DMS53 treated with DMSO at 0.1 percent for 48 hours (cell line): ENCODE measurements around the gene SLTM.
"Not testable (repeated sequence)": the region's sequence is repeated elsewhere in the genome, so short reads cannot be mapped to it uniquely, and the experiment has no call there.

ENCODE experiments used
- DNase-seq: peaks from one replicate; lab custom pipeline; 2025; ENCODE audit not compliant: unreplicated experiment; lab: John Stamatoyannopoulos, UW

SLTM gene

GRCh38 chr15:58929891-58930416 is 3.5 kb downstream of the SLTM start:
- no peak for DNase-seq

GRCh38 chr15:58926823-58927222 is 6.7 kb downstream of the SLTM start:
- DNase-seq: no peak

DNA sequence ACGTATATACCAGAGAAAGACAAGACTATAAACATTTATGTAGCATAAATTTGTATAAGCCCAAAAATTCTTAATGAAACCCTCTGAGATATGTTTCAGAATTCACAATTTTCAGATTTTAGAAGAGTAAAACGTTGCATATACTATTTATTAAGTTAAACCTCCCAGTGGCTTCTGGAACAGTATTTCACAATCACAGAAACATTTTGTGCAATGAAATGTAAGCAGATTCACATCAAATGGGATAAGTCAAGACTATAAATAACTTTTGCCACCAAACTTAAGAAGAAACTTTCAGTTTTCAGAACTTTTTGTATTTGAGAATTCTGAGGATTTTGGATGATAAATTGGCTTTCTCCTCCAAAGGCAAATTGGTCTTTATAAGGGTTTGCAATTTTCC is 9.2 kb downstream of the SLTM start:
- DNase-seq: no peak

- DNase-seq: no peak
Observed at GRCh38 chr15:58923696-58924300, 9.7 kb downstream of the SLTM start.

DNA sequence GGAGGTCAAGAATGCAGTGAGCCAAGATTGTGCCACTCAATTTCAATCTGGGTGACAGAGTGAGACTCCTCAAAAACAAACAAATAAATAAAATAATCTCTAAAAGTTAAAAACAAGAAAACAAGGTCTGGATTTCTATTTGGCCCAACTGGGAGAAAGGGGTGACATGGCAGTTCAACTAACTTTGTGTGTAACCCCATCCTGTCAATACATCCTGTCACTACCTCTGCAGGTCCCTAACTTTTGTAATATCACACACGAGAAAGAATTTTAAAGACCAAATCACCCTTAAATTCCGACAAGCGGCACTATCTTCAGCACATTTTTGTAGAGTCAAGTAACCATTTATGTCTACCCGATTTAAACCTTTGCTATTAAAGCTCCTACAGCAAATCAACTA is 10.2 kb downstream of the SLTM start:
- no peak for DNase-seq

DNA sequence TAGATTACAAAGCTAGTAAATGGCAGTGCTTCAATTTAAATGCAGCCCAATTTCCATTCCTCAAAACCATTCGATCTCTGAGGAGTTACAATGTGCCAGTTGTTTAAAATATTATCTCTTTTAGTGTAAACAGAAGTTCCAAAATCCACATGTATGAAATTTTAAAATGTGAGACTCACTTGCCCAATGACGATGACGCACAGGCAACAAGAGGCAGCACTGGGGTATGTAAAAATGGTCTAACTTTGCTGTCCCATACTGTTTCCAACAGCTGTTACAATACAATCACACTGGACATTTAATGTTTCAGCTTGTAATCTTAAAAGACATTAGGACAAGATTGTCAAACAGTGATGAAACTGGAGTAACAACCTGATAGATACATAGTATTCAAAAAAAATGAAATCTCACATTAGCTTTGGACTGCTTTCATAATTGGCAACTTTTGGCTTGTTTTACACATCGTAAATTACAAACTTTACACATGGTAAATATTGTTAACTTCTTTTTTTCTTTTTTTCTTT is 12.2 kb downstream of the SLTM start:
- no peak for DNase-seq

GRCh38 chr15:58920447-58920846 is 13.0 kb downstream of the SLTM start:
- DNase-seq: not testable (repeated sequence)

GRCh38 chr15:58919232-58919631 is 14.2 kb downstream of the SLTM start:
- DNase-seq: no peak

GRCh38 chr15:58918239-58918638 is 15.2 kb downstream of the SLTM start:
- no peak for DNase-seq

DNA sequence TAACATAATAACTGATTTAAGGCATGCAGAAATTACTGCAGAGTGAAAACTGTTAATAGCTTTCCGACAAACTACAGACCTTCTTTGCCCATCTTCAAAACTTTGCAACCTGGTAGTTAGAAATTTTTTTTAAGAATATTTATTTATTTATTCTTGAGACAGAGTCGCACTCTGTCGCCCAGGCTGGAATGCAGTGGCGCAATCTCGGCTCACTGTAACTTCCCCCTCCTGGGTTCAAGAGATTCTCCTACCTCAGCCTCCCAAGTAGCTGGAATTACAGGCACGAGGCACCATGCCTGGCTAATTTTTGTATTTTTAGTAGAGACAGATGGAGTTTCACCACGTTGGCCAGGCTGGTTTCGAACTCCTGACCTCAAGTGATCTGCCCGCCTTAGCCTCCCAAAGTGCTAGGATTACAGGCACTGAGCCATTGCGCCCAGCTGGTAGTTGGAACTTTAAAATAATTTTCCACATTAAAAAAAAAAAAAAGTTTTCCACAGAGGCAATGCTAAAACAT is 15.8 kb downstream of the SLTM start:
- DNase-seq: not testable (repeated sequence)

GRCh38 chr15:58916962-58917361 is 16.5 kb downstream of the SLTM start:
- DNase-seq: no peak

DNA sequence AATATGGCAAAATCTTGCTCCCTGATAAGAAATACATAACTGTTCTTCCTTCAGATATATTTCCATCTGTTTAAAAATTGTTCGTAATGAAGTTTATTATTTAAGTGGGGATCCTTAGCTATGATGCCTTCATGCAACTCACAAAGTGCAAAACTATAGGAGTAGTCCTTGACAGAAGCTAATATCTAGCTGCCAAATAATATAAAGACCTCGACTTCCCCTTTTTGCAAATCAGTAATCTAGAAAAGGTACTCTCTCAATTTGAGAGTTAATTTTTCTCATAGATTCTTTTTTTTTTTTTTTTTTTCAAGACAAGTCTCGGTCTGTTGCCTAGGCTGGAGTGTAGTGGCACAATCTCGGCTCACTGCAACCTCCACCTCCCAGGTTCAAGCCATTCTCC is 23.0 kb downstream of the SLTM start:
- no peak for DNase-seq

DNA sequence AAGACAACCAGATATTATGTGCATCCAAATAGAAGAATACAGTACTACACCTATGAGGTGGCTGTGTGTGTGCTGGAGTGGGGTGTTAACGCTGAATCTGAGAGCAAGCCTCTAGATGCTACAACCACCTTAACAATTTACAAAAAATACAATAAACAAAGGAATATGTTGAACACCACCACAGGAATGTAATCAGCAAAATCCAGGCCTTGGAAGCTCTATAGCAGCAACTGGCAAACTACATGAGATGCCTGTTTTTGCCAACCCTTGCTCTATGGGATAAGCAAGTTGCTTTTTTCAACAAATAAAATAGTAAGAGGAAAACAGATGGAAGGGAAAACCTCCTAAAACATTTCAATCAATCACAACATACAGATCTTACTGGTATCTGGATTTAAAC is 23.9 kb downstream of the SLTM start:
- DNase-seq: no peak

GRCh38 chr15:58908550-58909309 is 24.7 kb downstream of the SLTM start:
- no peak for DNase-seq

- no peak for DNase-seq
Observed at GRCh38 chr15:58900631-58901030, 32.8 kb downstream of the SLTM start.

- no peak for DNase-seq
Observed at GRCh38 chr15:58898150-58898680, 35.3 kb downstream of the SLTM start.

DNA sequence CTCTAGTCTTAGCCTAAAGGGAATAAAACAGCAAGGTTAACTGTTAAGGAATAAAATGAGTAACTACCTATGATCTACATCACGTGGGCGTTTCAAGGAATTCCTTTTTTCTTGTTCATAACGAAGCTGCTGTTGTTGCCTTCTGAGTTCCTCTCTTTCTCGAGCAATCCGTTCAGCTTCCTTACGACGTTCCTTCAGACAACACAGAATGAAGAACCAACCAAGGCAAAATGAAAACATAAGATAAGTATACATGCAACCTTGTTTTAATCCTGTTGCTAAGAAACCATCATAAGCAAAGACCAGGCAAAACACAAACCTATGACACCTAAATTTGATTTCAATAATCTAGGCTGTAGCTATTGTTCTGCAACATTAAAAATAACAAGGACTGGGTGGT is 44.1 kb downstream of the SLTM start:
- DNase-seq: no peak

DNA sequence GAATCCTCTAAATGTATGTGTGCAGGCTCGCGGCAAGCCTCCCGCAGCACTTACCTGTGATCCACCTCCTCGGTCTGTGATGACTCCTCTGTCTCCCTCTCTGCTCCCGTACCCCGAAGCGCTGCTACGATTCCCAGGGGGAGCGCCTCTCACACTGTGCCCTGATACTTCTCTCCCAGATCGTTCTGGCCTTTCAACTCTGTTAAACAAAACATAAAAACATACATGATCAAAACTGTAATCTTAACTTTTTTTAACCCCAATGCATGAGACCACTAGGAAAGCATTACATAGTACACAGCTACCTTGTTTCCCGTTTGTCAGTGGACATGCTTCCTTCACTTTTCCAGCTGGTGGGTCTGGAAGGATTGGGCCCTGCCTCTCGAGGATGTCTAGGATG is 46.6 kb downstream of the SLTM start:
- no peak for DNase-seq

DNA sequence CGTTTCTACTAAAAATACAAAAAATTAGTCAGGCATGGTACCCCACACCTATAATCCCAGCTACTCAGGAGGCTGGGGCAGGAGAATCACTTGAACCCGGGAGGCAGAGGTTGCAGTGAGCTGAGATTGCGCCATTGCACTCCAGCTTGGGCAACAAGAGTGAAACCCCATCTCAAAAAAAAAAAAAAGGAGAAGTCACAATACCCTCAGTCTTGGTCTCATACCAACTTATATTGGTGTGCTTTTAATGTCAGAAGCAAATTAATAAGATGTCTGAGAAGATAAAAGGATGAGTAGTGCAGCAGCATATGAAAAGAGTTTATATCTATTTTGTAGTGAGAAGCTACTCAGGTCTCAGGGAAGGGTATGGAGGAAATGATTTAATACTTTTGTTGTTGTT is 49.6 kb downstream of the SLTM start:
- not testable (repeated sequence) for DNase-seq

DNA sequence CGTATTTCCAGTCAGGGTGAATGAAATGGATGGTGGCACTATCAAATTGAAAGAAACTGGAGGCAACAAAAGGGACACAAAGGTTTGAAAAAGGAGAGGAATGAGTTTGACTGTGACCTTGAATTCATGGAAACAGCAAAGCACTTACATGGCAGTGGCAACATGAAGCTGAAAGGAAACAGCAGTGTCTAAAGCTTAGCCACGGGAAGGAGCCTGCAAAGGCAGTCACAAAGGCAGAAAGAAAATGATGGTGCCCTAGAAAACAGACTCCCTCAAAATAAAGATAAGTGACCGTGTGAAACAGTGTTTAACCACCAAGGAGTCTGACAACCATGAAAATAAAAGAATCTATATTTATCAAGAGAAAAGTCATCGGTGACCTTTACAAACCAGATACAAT is 51.2 kb downstream of the SLTM start:
- no peak for DNase-seq

- no peak for DNase-seq
Observed at GRCh38 chr15:58880320-58880719, 53.2 kb downstream of the SLTM start.
